Trophoblast cell (in vitro differentiated cells and primary cell): ENCODE data around the gene AKAP6.

ENCODE experiments used
- DNase-seq, 2 donors: peaks; one replicate each; pipeline ENCODE4 v3.0.0-alpha.2; 2016
- H2AFZ ChIP-seq: 2 replicates; pipeline ENCODE4 v1.6.1; 2013; ENCODE audit warnings: low read length, moderate library complexity, mild to moderate bottlenecking; ENCODE audit not compliant: insufficient read depth, poor library complexity
- H2AK5ac ChIP-seq: 2 replicates; pipeline ENCODE4 v1.6.1; 2013; ENCODE audit warnings: mild to moderate bottlenecking, low read length
- H2BK120ac ChIP-seq: 2 replicates; pipeline ENCODE4 v1.6.1; 2013; ENCODE audit warnings: low read length, mild to moderate bottlenecking, moderate library complexity; ENCODE audit not compliant: insufficient read depth, poor library complexity
- H2BK12ac ChIP-seq: 2 replicates; pipeline ENCODE4 v1.6.1; 2013; ENCODE audit warnings: mild to moderate bottlenecking, low read length, moderate library complexity
- H2BK5ac ChIP-seq: 2 replicates; pipeline ENCODE4 v1.6.1; 2013; ENCODE audit warnings: low read length, low read depth, moderate library complexity, mild to moderate bottlenecking; ENCODE audit not compliant: poor library complexity
- H3K14ac ChIP-seq: 2 replicates; pipeline ENCODE4 v1.6.1; 2013; ENCODE audit warnings: mild to moderate bottlenecking, low read length
- H3K18ac ChIP-seq: 2 replicates; pipeline ENCODE4 v1.6.1; 2013; ENCODE audit warnings: mild to moderate bottlenecking, low read length
- H3K23ac ChIP-seq: 2 replicates; pipeline ENCODE4 v1.6.1; 2013; ENCODE audit warnings: low read length
- H3K27ac ChIP-seq: 2 replicates; pipeline ENCODE4 v1.5.1; 2013; ENCODE audit warnings: low read depth, mild to moderate bottlenecking, inconsistent platforms, low read length, moderate library complexity
- H3K27me3 ChIP-seq: 2 replicates; pipeline ENCODE4 v1.6.1; 2013; ENCODE audit warnings: inconsistent platforms, mild to moderate bottlenecking, low read length, moderate library complexity; ENCODE audit not compliant: insufficient read depth
- H3K36me3 ChIP-seq, 2 experiments: 1 replicate in 1 of 2; 2 replicates in 1 of 2; pipeline ENCODE4 v1.6.1; 2013; ENCODE audit warnings: low read length in 2 of 2, mild to moderate bottlenecking in 2 of 2, moderate library complexity in 1 of 2; ENCODE audit not compliant: insufficient read depth in 2 of 2, control insufficient read depth in 1 of 2
- H3K4ac ChIP-seq: 2 replicates; pipeline ENCODE4 v1.6.1; 2013; ENCODE audit warnings: low read depth, mild to moderate bottlenecking, low read length, moderate library complexity
- H3K4me1 ChIP-seq, 2 experiments: 1 replicate in 1 of 2; 2 replicates in 1 of 2; pipeline ENCODE4 v1.6.1; 2013; ENCODE audit warnings: low read length in 2 of 2, mild to moderate bottlenecking in 2 of 2, moderate library complexity in 1 of 2; ENCODE audit not compliant: insufficient read depth in 2 of 2, control insufficient read depth in 1 of 2
- H3K4me2 ChIP-seq: 2 replicates; pipeline ENCODE4 v1.6.1; 2013; ENCODE audit warnings: inconsistent platforms, mild to moderate bottlenecking, low read length, moderate library complexity
- H3K4me3 ChIP-seq: 2 replicates; pipeline ENCODE4 v1.5.1; 2013; ENCODE audit warnings: mild to moderate bottlenecking, low read depth, low read length, inconsistent platforms
- H3K79me1 ChIP-seq: one replicate; pipeline ENCODE4 v1.6.1; 2013; ENCODE audit warnings: low read length
- H3K79me2 ChIP-seq: 2 replicates; pipeline ENCODE4 v1.6.1; 2013; ENCODE audit warnings: low read length, mild to moderate bottlenecking; ENCODE audit not compliant: control insufficient read depth, insufficient read depth, poor library complexity
- H3K9ac ChIP-seq: 2 replicates; pipeline ENCODE4 v1.6.1; 2013; ENCODE audit warnings: mild to moderate bottlenecking, low read length
- H3K9me3 ChIP-seq: 2 replicates; pipeline ENCODE4 v1.6.1; 2013; ENCODE audit warnings: low read depth, mild to moderate bottlenecking, control low read depth, inconsistent platforms, low read length; ENCODE audit not compliant: insufficient read depth
- H4K12ac ChIP-seq: 2 replicates; pipeline ENCODE4 v1.6.1; 2013; ENCODE audit warnings: low read depth, mild to moderate bottlenecking, low read length, moderate library complexity
- H4K8ac ChIP-seq: 2 replicates; pipeline ENCODE4 v1.6.1; 2013; ENCODE audit warnings: low read depth, mild to moderate bottlenecking, low read length, moderate library complexity
- H4K91ac ChIP-seq: one replicate; pipeline ENCODE4 v1.6.1; 2013; ENCODE audit warnings: low read depth, mild to moderate bottlenecking, low read length, moderate library complexity
- WGBS: extraction: QIAGEN DNeasy Blood & Tissue Kit; methylation state at CpG from one replicate; pipeline ENCODE4 v1.1.7; 2013; ENCODE audit warnings: missing lambda C conversion rate; ENCODE audit not compliant: insufficient read length, insufficient coverage; ENCODE audit errors: extremely low coverage; 5-methylcytosine and 5-hydroxymethylcytosine counted together

The AKAP6 gene

DNA sequence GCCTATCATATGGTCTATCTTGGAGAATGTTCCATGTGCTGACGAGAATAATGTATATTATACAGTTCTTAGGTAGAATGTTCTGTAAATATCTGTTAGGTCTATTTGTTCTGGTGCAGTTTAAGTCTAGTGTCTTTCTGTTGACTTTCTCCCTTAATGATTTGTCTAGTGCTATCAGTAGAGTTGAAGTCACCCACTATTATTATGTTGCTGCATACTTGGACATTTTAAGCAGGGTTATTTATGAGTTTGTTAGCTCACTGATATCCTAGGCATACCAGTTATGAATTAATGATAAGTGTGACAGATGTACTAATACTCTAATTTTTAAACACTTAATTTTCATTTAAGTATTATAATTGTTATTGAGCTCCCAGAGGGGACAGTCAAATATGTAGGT lies 292.5 kb downstream of the AKAP6 start:
- no peaks in the 10 kb centered on the region for H3K36me3 ChIP-seq
- H2BK120ac ChIP-seq = no peak overlapping the region
- H2BK12ac ChIP-seq = no peak overlapping the region
- H3K4ac ChIP-seq = no peak overlapping the region
- H2AFZ ChIP-seq = no peak overlapping the region
- no peak overlapping the region for H3K4me2 ChIP-seq
- no peak overlapping the region for H3K27ac ChIP-seq
- DNase-seq = no peak
- H2AK5ac ChIP-seq = no peak overlapping the region
- no peaks in the 10 kb centered on the region for H3K79me2 ChIP-seq
- no peak overlapping the region for H3K14ac ChIP-seq
- H2BK5ac ChIP-seq = no peak overlapping the region
- H4K12ac ChIP-seq = no peak overlapping the region
- no peaks in the 10 kb centered on the region for H3K27me3 ChIP-seq
- H3K23ac ChIP-seq = no peak overlapping the region
- no peak overlapping the region for H4K91ac ChIP-seq
- H3K79me1 ChIP-seq = no peaks in the 10 kb centered on the region
- H3K9ac ChIP-seq = no peak overlapping the region
- no CpG with 5 or more reads among the region's 1 CpG for WGBS
- H3K4me3 ChIP-seq = no peak overlapping the region
- H4K8ac ChIP-seq = no peak overlapping the region
- no peaks in the 10 kb centered on the region for H3K9me3 ChIP-seq
- H3K18ac ChIP-seq = no peak overlapping the region
- H3K4me1 ChIP-seq = no peaks in the 10 kb centered on the region

DNA sequence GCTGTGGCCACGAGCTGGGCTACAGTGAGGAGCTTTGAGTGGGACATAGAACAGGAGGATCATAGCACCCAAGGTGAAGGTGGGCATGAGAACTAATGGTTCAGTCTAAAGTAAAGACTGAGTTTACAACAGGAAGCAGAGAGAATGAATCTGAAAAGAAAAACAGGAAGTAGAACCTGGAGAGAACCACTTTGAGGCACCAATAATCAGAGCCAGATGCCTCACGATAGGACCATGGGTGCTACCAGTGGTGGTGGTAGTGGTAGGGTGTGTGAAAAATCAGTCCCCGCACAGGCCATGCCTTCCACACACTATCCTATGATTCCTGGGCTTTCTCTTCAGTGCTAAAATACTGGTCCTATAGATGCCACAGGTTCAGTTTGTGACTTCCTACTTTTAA lies 293.6 kb downstream of the AKAP6 start:
- H3K14ac ChIP-seq = no peak overlapping the region
- no peak overlapping the region for H4K91ac ChIP-seq
- no peak overlapping the region for H2BK5ac ChIP-seq
- no peak overlapping the region for H3K4ac ChIP-seq
- H2BK12ac ChIP-seq = no peak overlapping the region
- no peak overlapping the region for H2AFZ ChIP-seq
- H4K8ac ChIP-seq = no peak overlapping the region
- no peaks in the 10 kb centered on the region for H3K4me1 ChIP-seq
- H3K4me2 ChIP-seq = no peak overlapping the region
- DNase-seq = no peak
- no peaks in the 10 kb centered on the region for H3K27me3 ChIP-seq
- H3K9me3 ChIP-seq = no peaks in the 10 kb centered on the region
- H2AK5ac ChIP-seq = no peak overlapping the region
- no peaks in the 10 kb centered on the region for H3K36me3 ChIP-seq
- no peak overlapping the region for H3K27ac ChIP-seq
- no peak overlapping the region for H3K18ac ChIP-seq
- H3K23ac ChIP-seq = no peak overlapping the region
- H2BK120ac ChIP-seq = no peak overlapping the region
- no peak overlapping the region for H3K9ac ChIP-seq
- H3K4me3 ChIP-seq = no peak overlapping the region
- no peaks in the 10 kb centered on the region for H3K79me1 ChIP-seq
- H4K12ac ChIP-seq = no peak overlapping the region
- H3K79me2 ChIP-seq = no peaks in the 10 kb centered on the region
- WGBS = no CpG with 5 or more reads among the region's 3 CpGs

GRCh38 chr14:32623300-32624093 lies 294.4 kb downstream of the AKAP6 start:
- no peak overlapping the region for H2BK120ac ChIP-seq
- no peak overlapping the region for H3K14ac ChIP-seq
- no peak overlapping the region for H4K91ac ChIP-seq
- H2AFZ ChIP-seq = no peak overlapping the region
- no peak overlapping the region for H3K4ac ChIP-seq
- no peak overlapping the region for H3K23ac ChIP-seq
- no peak overlapping the region for H2AK5ac ChIP-seq
- H2BK5ac ChIP-seq = no peak overlapping the region
- no peaks in the 10 kb centered on the region for H3K4me1 ChIP-seq
- H4K12ac ChIP-seq = no peak overlapping the region
- H3K4me3 ChIP-seq = no peak overlapping the region
- WGBS = no CpG with 5 or more reads among the region's 4 CpGs
- no peak overlapping the region for H3K27ac ChIP-seq
- H3K9me3 ChIP-seq = no peaks in the 10 kb centered on the region
- H3K79me2 ChIP-seq = no peaks in the 10 kb centered on the region
- H2BK12ac ChIP-seq = no peak overlapping the region
- H3K79me1 ChIP-seq = no peaks in the 10 kb centered on the region
- no peak overlapping the region for H3K9ac ChIP-seq
- H3K27me3 ChIP-seq = no peaks in the 10 kb centered on the region
- no peak overlapping the region for H3K18ac ChIP-seq
- no peak overlapping the region for H4K8ac ChIP-seq
- no peaks in the 10 kb centered on the region for H3K36me3 ChIP-seq
- H3K4me2 ChIP-seq = no peak overlapping the region
- DNase-seq = no peak

DNA sequence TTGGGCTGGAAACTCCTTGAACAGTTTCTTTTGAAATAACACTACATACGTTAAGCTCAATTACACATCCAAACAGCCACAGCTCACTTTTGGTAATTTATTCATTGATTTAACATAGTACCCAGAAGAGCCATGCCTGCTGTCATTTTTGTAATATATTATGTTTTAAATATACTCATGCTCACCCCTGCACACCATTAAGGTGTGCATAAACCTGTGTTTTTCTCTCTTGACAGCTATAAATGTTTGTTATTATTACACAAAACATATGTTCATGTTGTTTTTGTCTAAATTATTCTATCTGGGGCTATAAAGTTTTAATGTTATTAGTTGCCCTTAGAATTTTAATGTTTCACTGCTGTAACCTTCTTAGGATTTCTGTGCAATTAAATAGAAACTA lies 296.1 kb downstream of the AKAP6 start:
- no peak overlapping the region for H3K9ac ChIP-seq
- H3K4me3 ChIP-seq = no peak overlapping the region
- no peak overlapping the region for H2BK5ac ChIP-seq
- no peaks in the 10 kb centered on the region for H3K27me3 ChIP-seq
- H2BK12ac ChIP-seq = no peak overlapping the region
- H3K9me3 ChIP-seq = no peaks in the 10 kb centered on the region
- DNase-seq = no peak
- H3K23ac ChIP-seq = no peak overlapping the region
- no peak overlapping the region for H4K8ac ChIP-seq
- no peak overlapping the region for H2AK5ac ChIP-seq
- H3K14ac ChIP-seq = no peak overlapping the region
- H3K4me1 ChIP-seq = no peaks in the 10 kb centered on the region
- H3K4me2 ChIP-seq = no peak overlapping the region
- H3K27ac ChIP-seq = no peak overlapping the region
- H4K91ac ChIP-seq = no peak overlapping the region
- no peak overlapping the region for H2BK120ac ChIP-seq
- H3K18ac ChIP-seq = no peak overlapping the region
- WGBS = no CpG with 5 or more reads among the region's 1 CpG
- no peaks in the 10 kb centered on the region for H3K79me1 ChIP-seq
- no peaks in the 10 kb centered on the region for H3K79me2 ChIP-seq
- no peak overlapping the region for H3K4ac ChIP-seq
- no peak overlapping the region for H2AFZ ChIP-seq
- H3K36me3 ChIP-seq = no peaks in the 10 kb centered on the region
- H4K12ac ChIP-seq = no peak overlapping the region
